Measurements from ENCODE around the gene CASKIN1. TPM values are rescaled to one million over a fixed set of nuclear protein-coding genes. Genes with fewer than 3 reads are reported as not detected.

The CASKIN1 gene
- total and polyA plus RNA-seq, 2 donors from 2014 or later: 0.30 to 0.66 TPM

DNA sequence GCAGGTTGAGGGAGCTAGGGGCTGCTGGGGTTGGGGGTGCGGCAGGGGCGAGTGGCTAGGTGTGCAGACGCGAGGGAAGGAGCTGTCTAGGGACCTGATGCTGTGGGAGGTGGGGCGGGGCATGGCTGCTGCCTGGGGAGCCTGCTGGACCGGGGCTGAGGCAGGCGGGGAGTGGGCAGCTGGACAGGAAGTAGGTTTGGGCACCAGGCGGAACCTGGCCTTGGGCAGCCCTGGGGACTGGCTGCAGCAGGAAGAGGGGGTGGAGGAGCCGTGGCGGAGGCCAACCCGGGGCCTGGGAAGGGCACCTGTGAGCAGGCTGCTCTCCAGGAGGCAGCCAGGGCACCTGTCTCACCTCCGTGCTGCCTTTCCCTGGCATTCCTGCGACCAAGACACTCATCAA is 34.0 kb upstream of the CASKIN1 start:
- no peaks in the 10 kb centered on the region for H3K27me3 ChIP-seq (ENCODE audit: control insufficient read depth, insufficient read depth, low read length)
- intact Hi-C loops (cut with DNase I): no loop called here
- DNase-seq: peak in 1 of 5 donors; percentile 73
- H3K9ac ChIP-seq (ENCODE audit: low read length in 3 of 3): no peak overlapping the region
- H3K9me3 ChIP-seq (ENCODE audit: control insufficient read depth in 2 of 3, insufficient read depth in 1 of 3, low read length in 3 of 3): no peaks in the 10 kb centered on the region
- no peak overlapping the region for H3K4me3 ChIP-seq (ENCODE audit: low read length in 3 of 3)
- H3K4me1 ChIP-seq (ENCODE audit: control insufficient read depth in 2 of 3, insufficient read depth in 2 of 3, low read depth in 1 of 3, low read length in 3 of 3): no peaks in the 10 kb centered on the region
- H3K27ac ChIP-seq (ENCODE audit: low read depth in 2 of 2, low read length in 2 of 2): no peak overlapping the region
- TF ChIP-seq, protein P1, sequence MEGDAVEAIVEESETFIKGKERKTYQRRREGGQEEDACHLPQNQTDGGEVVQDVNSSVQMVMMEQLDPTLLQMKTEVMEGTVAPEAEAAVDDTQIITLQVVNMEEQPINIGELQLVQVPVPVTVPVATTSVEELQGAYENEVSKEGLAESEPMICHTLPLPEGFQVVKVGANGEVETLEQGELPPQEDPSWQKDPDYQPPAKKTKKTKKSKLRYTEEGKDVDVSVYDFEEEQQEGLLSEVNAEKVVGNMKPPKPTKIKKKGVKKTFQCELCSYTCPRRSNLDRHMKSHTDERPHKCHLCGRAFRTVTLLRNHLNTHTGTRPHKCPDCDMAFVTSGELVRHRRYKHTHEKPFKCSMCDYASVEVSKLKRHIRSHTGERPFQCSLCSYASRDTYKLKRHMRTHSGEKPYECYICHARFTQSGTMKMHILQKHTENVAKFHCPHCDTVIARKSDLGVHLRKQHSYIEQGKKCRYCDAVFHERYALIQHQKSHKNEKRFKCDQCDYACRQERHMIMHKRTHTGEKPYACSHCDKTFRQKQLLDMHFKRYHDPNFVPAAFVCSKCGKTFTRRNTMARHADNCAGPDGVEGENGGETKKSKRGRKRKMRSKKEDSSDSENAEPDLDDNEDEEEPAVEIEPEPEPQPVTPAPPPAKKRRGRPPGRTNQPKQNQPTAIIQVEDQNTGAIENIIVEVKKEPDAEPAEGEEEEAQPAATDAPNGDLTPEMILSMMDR (IDR thresholded peaks at IDR 0.05; ENCODE audit: borderline replicate concordance, extremely low read depth, insufficient read depth): no peak
- no peak for FAIRE-seq
- peaks cover 0 to 32% (median 13%) of the 10 kb centered on the region in 3 donors for H3K36me3 ChIP-seq (ENCODE audit: control insufficient read depth in 2 of 3, insufficient read depth in 3 of 3, low read length in 3 of 3)

DNA sequence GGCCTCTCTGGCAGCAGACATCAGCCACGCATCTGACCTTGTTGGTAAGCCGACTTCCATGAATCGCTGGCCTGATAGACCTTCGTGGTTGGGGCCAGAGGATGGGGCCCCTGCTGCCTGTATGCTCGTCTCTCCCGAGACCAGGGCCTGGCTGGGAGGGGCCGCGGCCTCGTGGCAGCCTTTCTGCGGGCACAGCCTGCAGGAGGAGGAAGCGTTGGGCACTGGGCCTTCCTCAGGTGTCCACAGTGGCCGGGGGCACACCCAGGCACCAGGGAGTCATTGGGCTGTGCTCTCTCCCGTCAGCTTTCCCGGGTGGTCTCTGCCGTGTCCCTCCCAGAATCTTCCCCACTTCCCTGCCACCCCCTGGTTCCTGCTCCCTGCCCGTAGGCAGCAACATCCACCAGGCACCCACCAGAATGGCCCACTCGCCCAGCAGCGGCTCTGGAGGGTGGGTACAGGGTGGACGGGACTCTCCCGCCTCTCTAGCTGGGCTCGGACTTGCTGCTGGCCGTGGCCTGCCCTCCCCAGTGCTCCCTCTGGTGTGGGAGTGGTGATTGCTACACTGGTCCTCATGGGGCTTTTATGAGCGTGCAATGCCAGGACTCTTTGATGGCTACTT is 33.3 kb upstream of the CASKIN1 start:
- intact Hi-C loops (cut with DNase I): no loop called here
- no peak for FAIRE-seq
- Histone ChIP-seq H3K27me3 (ENCODE audit: control insufficient read depth, insufficient read depth, low read length) (no peaks in the 10 kb centered on the region), H3K27ac (ENCODE audit: low read depth in 2 of 2, low read length in 2 of 2) (no peak overlapping the region), H3K9ac (ENCODE audit: low read length in 3 of 3) (no peak overlapping the region), H3K9me3 (ENCODE audit: control insufficient read depth in 2 of 3, insufficient read depth in 1 of 3, low read length in 3 of 3) (no peaks in the 10 kb centered on the region), H3K36me3 (ENCODE audit: control insufficient read depth in 2 of 3, insufficient read depth in 3 of 3, low read length in 3 of 3) (peaks cover 0 to 32% (median 10%) of the 10 kb centered on the region in 3 donors), H3K4me3 (ENCODE audit: low read length in 3 of 3) (no peak overlapping the region), H3K4me1 (ENCODE audit: control insufficient read depth in 2 of 3, insufficient read depth in 2 of 3, low read depth in 1 of 3, low read length in 3 of 3) (peaks cover 0 to 4% (median 3%) of the 10 kb centered on the region in 3 donors)
- DNase-seq: no peak
- TF ChIP-seq, protein P1 (IDR thresholded peaks at IDR 0.05; ENCODE audit: borderline replicate concordance, extremely low read depth, insufficient read depth): no peak

DNA sequence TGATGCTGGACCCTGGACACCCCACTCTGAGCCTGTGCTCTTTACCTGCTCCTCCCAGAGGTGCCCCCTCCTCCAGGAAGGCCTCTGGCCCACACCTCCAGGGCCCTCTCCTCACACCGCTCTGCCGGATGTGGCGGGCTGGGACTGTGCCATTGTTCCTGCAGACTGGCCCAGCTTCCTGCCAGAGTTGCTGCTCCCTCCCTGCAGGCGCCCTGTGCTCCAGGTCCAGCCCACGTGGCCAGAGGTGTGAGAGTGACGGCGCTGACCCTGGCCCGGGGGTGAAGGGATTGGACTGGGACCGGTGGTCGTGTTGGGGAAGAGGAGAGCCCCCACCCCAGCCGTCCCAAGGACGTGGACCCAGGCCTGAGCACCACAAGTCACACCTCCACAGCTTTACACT is 32.7 kb upstream of the CASKIN1 start:
- intact Hi-C loops (cut with DNase I): no loop called here
- H3K36me3 ChIP-seq (ENCODE audit: control insufficient read depth in 2 of 3, insufficient read depth in 3 of 3, low read length in 3 of 3): peaks cover 0 to 28% (median 10%) of the 10 kb centered on the region in 3 donors
- H3K4me1 ChIP-seq (ENCODE audit: control insufficient read depth in 2 of 3, insufficient read depth in 2 of 3, low read depth in 1 of 3, low read length in 3 of 3): peaks cover 0 to 6% (median 3%) of the 10 kb centered on the region in 3 donors
- no peak for DNase-seq
- H3K27ac ChIP-seq (ENCODE audit: low read depth in 2 of 2, low read length in 2 of 2): no peak overlapping the region
- no peak for FAIRE-seq
- H3K9me3 ChIP-seq (ENCODE audit: control insufficient read depth in 2 of 3, insufficient read depth in 1 of 3, low read length in 3 of 3): no peaks in the 10 kb centered on the region
- no peak overlapping the region for H3K4me3 ChIP-seq (ENCODE audit: low read length in 3 of 3)
- H3K9ac ChIP-seq (ENCODE audit: low read length in 3 of 3): no peak overlapping the region
- TF ChIP-seq, protein P1 (IDR thresholded peaks at IDR 0.05; ENCODE audit: borderline replicate concordance, extremely low read depth, insufficient read depth): no peak
- H3K27me3 ChIP-seq (ENCODE audit: control insufficient read depth, insufficient read depth, low read length): no peaks in the 10 kb centered on the region

Measured in kidney (tissue), 14 donors.